Tibial nerve (tissue), 4 donors: ENCODE results near the gene CARMIL1.

Experiments
- CTCF ChIP-seq, 5 experiments: fragments of 200-600 bp in 3 of 5; fragments of 450-650 bp in 2 of 5; sonication (generic) in 3 of 5; IDR thresholded peaks; one replicate each; pipeline ENCODE4 v1.5.1; 2016 to 2019; ENCODE audit warnings: antibody characterized with exemption in 5 of 5, mild to moderate bottlenecking in 3 of 5, moderate library complexity in 2 of 5
- EP300 ChIP-seq, 2 donors: sonication (generic); formaldehyde crosslinking; IDR thresholded peaks; one replicate each; pipeline ENCODE4 v1.6.1; 2017; ENCODE audit warnings: antibody characterized with exemption in 2 of 2, mild to moderate bottlenecking in 1 of 2
- POLR2A ChIP-seq, 2 donors: fragments of 450-650 bp; IDR thresholded peaks; one replicate each; pipeline ENCODE4 v1.6.1; 2017; ENCODE audit warnings: antibody characterized with exemption in 2 of 2, mild to moderate bottlenecking in 2 of 2, moderate library complexity in 2 of 2

- TF ChIP-seq CTCF (IDR thresholded peaks at IDR 0.05) (no peak), POLR2A (IDR thresholded peaks at IDR 0.05) (no peak), EP300 (IDR thresholded peaks at IDR 0.05) (no peak)
Observed at GRCh38 chr6:25320459-25320858, 41.3 kb downstream of the CARMIL1 start.
